ENCODE results near the gene DNAH17. TPM values are rescaled to one million over a fixed set of nuclear protein-coding genes. Genes with fewer than 3 reads are reported as not detected.

Gene DNAH17
- polyA plus RNA-seq, 1 donor, result 2.7 TPM

DNA sequence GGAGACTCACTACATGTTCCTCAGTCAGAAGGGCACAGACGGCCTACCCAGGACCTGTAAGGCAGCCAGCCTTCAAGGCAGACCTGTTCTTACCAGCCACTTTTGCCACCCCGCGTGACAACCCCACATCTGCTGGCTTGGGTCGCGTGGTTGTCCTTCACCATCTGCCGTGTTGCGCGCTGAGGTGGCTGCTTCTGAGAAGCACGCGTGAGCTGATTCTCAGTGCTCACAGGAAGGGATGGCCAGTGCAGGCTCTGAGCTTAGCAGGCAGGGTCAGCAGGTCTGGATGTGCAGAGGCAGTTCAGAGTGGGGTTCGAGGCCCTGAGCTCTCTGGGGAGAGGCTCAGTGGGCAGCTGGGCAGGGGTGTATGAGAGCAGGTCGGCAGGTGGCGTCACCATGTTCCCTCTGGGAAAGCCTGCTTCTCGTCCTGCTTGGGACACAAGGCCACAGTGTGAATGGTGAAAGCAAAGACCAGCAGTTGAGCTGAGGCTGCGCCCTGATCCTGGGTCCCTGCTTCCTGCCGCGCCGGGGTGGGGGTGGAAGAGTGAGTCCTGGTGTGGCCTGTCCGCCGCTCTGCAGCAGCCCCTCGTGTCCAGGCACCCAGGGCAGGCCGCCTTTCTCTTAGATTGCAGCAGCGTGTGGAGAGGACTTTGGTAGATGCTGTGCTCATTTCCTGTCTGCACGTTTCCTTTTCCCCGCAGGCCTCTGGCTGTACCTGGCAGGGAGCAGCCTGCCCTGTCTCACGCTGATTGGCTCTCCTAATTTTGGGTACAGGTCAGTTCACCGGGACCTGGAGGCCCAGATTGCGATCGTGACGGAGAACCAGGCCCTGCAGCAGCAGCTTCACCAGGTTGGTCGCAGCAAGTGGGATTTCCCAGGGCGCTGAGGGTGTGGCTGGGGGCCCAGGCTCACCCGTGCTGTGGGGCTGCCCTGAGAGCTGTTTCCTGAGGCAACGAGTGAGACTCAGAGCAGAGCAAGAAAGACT lies 162.7 kb downstream of the DNAH17 start:
- DNase-seq (ENCODE audit: low read depth), result no peak

DNA sequence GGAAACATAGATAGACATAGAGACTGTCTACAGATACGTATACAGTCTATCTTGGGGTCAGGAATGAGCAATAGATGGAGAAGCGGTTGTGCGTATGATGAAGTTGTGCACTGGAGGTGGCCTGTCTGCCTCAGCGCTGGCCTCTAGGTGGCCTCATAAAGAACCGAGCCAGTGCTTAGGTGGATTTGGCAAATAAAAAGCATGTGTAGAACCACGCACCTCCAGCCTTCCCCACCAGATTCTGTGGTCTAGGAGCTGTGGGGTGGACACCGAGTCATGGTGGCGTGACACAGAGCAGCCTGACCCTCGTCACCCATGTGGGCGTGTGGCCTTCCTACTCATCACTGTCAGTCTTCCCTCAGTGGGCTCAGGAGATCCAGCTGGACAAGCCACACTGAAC lies 164.8 kb downstream of the DNAH17 start:
- no peak for DNase-seq (ENCODE audit: low read depth)

DNA sequence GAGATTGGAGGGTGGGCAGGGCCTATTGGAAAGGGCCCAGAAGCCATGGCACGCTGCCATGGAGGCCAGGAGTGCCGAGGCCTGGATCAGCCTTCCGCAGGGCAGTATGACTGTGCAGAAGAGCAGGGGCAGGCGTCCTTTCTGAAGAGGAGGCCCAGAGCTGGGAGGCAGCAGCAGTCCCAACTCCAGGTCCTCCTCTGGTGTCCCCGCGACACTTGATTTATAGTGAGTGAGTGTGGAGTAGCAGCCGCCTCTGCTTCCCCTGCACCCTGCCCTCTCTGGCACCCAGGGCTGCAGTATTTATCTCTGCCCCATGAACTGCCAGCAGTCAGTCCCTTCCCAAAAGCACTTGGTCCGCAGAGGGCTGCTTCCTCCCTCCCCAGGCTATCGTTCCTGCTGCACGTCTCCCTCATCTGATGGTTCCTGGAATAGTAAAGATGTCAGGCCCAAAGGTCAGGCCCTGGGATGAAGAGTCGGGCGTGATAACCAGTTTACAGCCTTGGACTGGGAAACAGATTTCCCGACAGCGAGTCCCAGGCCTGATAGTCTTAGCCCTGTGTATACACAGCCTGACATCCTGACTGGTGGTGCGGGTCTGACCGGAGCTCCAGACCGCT lies 165.8 kb downstream of the DNAH17 start:
- DNase-seq (ENCODE audit: low read depth), result no peak

DNA sequence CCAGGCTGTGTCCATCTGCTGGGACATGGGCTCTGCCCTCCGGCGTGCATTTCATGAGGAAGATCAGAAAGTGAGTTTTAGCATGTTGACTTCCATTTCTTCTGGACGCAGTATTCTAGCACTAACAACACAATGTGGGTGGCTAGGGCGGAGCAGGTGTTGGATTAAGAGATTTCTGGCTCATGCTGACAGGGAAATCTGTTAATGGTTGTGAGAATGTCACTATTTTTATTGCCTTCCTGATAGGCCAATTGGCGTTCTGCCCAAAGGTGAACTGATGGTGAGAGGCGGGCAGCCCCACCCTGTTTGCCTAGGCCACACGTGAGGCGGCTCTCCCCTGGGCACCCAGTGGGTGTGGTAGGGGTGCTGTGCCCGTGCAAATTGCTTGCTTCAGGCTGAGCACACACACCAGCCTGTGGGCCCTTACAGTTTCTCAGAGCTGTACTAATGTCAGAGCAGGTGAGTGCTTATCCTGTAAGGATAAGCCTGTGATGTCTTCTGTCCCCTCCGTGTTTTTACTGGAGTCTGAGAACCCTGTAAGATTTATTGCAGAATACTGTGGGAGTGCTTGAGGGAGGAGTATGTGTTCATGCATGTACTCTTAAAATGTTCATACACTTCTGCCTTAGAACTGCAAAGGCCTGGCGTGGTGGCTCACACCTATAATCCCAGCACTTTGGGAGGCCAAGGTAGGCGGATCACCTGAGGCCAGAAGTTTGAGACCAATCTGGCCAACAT lies 167.8 kb downstream of the DNAH17 start:
- DNase-seq (ENCODE audit: low read depth), result no peak

DNA sequence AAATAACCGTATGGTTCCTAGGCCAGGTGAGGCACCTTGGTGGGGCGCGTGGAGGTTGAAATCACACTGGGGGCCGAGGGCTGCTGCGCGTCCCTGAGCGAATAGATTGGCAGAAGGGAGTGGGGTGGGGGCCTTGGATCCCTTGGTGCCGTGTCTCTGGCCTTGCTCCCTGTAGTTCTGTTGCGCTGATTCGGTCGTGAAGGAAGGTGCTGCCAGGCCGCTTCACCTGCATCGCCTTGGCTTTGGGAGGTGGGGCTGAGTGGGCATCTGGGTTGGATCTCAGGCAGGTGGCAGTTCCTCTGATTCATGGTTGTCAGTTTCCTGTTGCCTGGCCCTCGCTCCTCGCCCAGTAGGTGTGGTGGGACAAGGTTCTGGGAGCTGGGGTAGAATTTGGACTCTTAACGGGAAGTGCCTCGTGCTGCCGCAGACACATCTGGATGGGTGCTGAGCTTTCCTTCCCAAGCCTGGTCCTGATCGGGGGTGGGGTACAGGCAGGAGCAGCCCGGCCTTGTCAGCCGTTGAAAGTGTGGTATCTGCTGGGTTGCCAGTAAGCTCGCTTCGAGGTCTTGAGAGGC lies 168.6 kb downstream of the DNAH17 start:
- no peak for DNase-seq (ENCODE audit: low read depth)

DNA sequence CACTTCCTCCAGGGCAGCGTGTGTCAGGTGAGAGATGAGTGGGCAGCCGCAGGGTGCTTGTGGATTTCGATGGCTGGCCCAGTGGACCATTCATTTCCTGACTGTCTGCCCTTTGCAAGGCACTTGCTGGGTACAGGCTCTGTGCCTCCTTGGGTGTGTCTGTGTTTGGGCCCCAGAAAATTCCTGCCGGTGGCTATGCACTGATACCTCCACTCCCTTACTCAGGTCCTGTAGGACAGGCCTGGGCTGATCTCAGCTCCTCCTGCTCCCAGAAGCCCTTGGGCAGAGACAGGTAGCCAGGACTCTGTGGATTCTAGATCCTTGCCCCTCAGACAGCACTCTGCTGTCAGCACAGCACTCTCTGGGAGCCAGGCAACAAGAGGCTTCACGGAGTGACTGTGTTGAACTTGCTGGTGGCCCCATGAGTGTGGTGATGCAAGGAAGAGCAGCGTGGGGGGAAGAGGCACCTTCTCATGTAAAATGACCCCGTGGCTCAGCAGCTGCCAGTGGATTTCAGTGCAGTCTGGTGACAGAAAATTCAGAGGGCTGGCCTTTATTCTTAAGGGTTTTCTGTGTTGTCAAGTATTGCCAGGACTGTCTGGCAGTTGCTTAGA lies 169.7 kb downstream of the DNAH17 start:
- DNase-seq (ENCODE audit: low read depth), result no peak

DNA sequence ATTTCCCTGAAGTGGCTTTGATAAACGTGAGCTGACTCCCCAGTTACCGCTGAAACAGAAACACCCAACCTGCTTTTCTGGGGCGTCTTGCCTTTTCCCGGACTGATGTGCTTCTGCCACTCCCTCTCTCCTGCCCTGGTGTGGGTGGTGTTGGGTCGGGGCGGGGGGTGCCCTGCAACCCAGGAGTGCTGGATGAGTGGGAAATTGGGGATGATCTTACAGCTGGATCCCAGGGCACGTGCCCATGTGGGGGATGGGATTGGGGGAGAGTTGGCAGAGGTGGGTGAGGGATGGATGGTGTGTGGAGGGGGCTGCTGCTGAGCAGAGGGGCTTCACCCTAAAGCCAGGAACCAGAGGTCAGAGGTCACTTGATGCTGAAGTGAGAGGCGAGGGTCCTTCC lies 170.3 kb downstream of the DNAH17 start:
- DNase-seq (ENCODE audit: low read depth), result no peak

DNA sequence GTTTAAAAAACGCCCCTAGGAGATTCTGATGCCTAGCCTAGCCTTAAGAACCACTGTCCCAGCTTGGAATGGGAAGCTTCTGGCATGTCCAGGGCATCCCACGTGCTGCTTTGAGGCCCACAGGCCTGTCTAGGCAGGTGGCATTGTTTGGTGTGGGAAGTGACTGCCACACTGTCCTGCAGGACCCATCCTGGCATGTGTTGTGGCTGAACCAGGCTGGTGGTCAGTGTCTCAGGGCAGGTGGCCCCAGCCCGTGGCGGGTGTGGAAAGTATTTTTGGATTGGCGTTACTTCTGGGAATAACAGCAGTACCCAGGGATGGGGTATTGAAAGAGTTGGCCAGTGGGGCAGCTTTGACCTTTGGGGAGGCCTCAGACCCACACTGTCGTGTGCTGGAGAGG lies 170.8 kb downstream of the DNAH17 start:
- DNase-seq (ENCODE audit: low read depth), result no peak

DNA sequence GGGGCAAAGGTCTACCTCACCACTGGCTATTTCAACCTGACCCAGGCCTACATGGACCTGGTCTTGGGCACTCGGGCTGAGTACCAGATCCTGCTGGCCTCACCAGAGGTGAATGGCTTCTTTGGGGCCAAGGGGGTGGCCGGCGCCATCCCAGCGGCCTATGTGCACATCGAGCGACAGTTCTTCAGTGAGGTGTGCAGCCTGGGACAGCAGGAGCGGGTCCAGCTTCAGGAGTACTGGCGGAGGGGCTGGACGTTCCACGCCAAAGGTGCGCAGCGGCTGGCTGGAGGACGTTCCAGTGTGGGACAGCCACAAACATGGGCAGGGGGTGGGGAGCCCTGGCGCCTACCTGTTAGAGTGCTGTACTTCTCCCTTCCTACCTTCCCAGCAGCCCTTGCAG lies 173.4 kb downstream of the DNAH17 start:
- no peak for DNase-seq (ENCODE audit: low read depth)

DNA sequence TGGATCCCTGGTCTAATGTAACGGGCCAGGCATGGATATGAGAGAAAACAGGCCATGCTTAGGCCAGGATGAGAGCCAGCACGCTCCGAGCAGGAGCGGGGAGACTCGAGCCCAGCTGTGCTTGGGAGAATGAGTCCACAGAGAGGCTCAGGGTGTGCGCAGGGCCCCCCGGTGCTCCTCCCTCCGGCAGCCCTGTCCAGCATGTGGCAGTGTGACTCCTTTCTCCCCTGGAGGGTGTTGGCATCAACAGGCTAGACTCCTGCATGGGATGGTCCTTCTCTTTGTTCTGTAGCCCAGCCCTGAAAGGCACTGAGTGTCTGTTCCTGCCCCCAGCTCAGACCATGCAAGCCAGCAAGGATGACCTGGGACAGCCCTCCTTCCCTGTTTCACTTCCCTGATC lies 175.3 kb downstream of the DNAH17 start:
- no peak for DNase-seq (ENCODE audit: low read depth)

DNA sequence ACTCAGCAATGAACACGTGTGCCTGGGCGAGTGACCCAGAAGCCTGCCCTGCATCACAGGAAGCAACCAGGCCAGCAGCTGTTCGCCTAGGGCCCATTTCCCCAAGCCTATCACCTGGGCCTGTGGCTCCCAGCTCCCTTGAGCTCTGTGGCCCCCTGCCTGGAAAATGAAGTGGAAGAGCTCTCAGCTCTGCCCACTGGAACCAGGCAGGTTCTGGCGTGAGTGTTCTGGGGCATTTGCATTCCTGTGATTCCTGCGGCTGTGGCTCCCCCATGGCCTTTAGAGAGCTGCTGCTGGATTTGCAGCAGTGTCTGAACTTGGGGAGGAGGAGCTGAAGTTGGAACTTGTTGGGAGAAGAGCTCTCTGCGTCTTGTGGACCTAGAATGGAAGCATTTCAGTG lies 175.9 kb downstream of the DNAH17 start:
- no peak for DNase-seq (ENCODE audit: low read depth)

DNA sequence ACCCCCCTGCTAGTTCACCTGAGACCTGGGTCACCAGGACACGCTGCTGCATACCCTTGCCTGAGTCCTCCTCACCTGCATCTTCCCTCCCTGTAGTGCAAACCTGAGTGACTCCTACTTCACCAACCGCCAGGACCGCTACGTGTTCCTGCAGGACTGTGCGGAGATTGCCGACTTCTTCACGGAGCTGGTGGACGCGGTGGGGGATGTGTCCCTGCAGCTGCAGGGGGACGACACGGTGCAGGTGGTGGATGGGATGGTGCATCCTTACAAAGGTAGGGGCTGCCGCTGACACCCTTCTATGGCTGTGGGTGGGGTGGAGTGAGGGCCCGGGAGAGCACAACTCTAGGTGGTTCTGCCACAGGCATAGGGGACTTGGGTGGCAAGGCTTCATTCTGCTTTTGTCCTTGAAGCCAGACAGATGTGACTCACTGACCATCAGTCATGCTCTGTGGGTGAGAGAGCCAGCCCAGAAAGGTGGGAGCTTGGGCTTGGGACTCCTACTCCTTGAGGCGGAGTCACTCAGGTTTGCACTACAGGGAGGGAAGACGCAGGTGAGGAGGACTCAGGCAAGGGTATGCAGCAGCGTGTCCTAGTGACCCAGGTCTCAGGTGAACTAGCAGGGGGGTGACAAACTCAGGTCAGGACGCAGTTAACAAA lies 176.5 kb downstream of the DNAH17 start:
- DNase-seq (ENCODE audit: low read depth), result no peak

DNA sequence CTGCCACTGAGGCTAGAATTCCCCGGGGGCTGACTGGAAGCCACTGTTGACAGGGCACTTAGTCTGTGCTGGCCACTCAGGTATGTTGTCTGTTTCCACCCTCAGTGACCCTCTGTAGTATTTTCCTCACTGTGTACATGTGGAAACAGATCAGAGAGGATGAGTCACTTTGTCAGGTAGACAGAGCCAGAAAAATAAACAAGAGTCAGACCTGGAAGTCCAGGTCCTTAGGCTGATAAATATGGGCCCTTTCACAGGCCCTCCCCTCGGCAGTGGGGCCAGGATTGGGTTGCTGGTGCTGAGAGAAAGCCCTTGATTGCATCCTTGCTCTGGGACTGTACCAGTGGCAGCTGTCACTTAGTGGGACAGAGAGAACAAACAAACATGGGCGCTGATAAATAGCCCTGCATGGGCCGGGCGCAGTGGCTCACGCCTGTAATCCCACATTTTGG lies 177.5 kb downstream of the DNAH17 start:
- DNase-seq (ENCODE audit: low read depth), result no peak

DNA sequence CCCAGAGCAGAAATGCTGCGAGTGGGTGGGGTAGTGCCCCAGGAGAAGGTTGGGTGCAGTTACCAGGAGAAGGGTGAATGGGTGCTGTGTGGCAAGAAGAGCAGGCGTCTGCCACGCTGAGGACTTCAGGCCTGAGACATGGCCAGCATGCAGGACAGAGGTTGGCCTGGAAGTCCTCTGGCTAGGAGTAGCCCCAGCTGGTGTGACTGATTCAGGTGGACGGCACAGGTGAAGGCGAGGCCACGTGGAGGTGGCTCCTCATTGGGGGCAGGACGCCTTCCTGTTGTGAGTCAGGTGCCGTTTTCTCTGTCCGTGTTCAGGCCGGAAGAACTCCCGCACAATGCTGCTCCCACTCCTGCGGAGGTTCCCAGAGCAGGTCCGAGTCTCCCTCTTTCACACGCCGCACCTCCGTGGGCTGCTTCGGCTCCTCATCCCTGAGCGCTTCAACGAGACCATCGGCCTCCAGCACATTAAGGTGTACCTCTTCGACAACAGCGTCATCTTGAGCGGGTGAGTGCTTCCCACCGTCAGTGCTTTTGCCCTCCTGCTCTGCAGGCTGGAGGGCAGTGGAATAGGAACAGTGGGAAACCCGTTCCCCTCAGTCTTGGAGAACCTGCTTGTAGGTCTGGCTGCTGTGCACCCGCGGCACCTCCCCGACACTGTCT lies 178.0 kb downstream of the DNAH17 start:
- DNase-seq (ENCODE audit: low read depth), result no peak

DNA sequence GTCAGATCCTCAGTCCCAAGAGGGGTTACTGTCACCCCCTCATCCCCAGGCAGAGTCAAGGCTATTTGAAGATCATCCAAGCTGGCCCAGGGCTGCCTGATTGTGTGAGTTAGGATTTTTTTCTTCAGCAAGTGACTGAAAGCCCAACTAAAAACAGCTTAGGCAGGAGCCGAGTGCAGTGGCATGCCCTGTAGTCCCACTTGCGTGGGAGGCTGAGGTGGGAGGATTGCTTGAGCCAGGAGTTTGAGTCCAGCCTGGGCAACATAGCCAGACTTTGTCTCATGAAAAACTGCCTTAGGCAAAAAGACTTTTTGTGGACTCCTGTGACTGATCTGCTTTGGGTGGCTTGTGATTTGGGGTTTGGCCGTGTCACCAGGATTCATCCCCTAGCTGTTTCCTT lies 178.8 kb downstream of the DNAH17 start:
- no peak for DNase-seq (ENCODE audit: low read depth)

DNA sequence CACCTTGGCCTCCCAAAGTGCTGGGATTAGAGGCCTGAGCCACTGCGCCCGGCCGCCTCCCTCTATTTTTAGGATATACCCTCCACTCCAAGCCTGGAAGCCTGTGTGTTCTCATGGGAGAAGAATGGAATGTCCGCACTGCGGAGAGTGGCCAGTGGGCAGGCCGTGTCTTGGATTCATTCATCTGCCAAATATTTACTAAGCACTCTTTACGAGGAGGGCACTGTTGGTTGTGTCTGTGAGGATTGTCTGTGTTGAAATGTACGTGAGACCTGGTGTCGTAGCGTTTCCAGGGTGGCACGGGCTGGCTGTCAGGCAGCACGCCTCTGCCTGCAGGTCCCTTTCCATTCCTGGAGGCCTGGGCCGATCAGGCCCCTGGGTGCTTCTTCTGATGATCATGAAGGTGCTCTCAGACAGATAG lies 179.5 kb downstream of the DNAH17 start:
- no peak for DNase-seq (ENCODE audit: low read depth)

DNA sequence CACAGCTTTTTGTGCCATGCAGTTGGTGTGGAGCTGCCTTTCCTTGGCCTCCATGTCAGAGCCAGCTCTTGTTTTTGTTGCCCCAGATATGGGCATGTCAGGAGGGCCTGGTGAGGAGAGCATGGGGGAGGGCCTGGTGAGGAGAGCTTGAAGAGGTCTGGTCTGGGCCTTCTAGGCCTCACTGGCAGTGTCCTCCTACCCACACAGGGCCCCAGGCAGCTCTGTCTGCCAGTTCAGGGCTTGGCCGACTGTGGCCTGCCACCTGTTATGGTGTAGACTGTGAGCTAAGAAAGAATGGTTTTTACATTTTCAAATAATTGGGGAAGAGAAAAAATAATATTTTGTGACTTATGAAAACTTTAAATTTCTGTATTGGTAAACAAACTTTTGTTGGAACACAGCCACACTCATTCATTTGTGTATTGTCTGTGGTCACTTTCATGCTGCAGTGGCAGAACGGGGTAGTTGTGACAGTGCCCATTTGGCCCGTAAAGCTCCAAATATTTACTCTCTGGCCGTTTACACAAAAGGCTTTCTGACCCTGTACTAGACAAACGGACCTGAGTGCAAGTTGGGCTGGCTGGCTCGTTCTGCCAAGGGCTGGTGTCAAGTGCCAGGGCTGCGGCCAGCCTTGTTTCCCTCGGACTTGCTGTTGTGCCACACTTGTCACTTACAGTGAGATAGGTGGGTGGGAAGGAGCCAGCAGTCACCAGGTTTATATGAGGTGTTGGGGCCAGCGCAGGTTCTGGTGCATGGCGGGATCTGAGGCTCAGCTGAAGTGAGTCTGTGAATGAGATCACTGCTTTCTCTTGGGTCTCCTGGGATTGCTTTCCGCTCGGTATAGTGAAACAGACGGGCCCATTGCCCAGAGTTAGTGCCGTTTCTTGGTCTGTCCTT lies 180.5 kb downstream of the DNAH17 start:
- DNase-seq (ENCODE audit: low read depth), result no peak

DNA sequence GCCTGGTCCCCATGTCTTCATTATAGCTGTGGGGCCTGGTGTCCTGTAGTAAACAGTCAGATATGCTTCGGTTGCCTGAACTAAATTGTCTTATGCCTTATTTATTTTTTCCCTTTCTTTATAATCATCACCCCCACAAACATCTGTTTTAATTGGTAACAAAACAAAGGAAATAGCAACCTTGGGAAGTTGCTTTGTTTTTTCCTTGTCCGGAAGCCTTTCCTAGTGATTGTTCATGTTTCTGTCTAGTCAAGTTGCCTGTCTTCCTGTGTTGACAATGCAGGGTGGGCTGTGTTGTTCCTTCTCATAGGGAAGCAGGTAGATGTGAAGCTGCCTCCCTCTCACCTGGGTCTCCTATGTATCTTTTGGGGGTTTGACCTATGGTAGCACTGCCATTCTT lies 182.0 kb downstream of the DNAH17 start:
- DNase-seq (ENCODE audit: low read depth), result no peak

DNA sequence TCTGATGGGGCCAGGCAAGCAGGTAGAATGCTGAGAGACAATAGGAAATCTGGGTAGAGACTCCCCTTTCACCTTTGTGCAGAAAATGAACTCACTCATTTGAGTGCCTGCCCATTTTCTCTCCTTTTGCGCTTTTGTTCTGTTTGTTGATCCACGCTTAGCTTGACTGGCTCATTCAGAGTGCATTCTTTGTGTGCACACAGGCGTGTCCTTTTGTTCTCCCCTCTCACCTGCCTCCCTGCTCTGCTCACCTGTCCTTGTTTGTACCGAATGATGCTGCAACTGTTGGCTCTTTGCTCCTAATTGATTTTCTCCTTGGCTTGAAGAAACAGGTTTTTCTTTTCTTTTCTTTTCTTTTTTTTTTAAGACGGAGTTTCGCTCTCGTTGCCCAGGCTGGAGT lies 183.0 kb downstream of the DNAH17 start:
- DNase-seq (ENCODE audit: low read depth), result no peak

Measured in forelimb muscle (tissue), 1 donor.